AG04449 (cell line): ENCODE results near the gene UTS2B.

ENCODE experiments used
- CTCF ChIA-PET: fragments of 350-600 bp; formaldehyde crosslinking; extraction: SDS; loops from one replicate; lab custom pipeline; 2021; ENCODE audit warnings: antibody characterized with exemption; lab: Yijun Ruan, JAX
- POLR2A ChIA-PET: fragments of 400-600, 350-600 bp; formaldehyde crosslinking; extraction: SDS; loops from one replicate; lab custom pipeline; 2020; ENCODE audit warnings: antibody characterized with exemption, inconsistent platforms; lab: Yijun Ruan, JAX
- DNase-seq: peaks from one replicate; pipeline ENCODE4 v3.0.0-alpha.2; 2010; ENCODE audit warnings: low read depth, low spot score
- H3K4me3 ChIP-seq: 2 replicates; pipeline ENCODE4 v1.5.1; 2011; ENCODE audit warnings: low read depth, mild to moderate bottlenecking, control low read depth, low read length
- TF ChIP-seq, protein P1 (sequence below): IDR thresholded peaks from one replicate; pipeline ENCODE4 v1.5.1; 2011; ENCODE audit warnings: mild to moderate bottlenecking, moderate library complexity, low read length, control low read depth, inconsistent platforms; ENCODE audit not compliant: insufficient read depth; ENCODE audit errors: missing control alignments

Gene UTS2B

DNA sequence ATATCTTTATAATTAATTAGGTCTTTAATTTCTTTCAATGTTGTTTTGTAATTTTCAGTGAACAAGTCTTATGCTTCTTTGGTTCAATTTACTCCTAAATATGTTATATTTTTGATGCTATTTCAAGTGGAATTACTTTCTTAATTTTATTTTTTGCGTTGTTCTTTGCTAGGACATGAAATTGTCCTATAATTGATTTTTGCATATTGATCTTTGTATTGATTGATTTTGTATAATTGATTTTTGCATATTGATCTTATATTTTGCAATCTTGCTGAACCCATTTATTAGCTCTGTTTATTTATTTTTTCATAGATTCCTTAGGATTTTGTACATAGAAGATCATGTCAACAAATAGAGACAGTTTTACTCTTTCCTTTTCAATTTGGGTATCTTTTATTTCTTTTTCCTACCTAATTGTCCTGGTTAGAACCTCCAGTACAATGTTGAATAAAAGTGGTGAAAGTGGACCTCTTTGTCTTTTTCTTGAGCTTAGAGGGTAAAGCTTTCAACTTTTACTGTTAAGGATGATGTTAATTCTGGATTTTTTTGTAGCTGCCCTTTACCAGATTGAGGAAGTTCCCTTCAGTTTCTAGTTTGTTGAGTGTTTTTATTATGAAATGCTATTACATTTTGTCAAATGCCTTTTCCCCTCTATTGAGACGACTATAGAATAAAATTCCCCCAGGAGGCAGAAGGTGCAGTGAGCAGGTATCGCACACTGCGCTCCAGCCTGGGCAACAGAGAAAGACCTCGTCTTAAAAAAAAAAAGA, 37.9 kb downstream of the UTS2B start:
- CTCF ChIA-PET, result no interaction called here
- POLR2A ChIA-PET, result no interaction called here
- no peak overlapping the region for H3K4me3 ChIP-seq
- DNase-seq, result no peak
- TF ChIP-seq, protein P1, sequence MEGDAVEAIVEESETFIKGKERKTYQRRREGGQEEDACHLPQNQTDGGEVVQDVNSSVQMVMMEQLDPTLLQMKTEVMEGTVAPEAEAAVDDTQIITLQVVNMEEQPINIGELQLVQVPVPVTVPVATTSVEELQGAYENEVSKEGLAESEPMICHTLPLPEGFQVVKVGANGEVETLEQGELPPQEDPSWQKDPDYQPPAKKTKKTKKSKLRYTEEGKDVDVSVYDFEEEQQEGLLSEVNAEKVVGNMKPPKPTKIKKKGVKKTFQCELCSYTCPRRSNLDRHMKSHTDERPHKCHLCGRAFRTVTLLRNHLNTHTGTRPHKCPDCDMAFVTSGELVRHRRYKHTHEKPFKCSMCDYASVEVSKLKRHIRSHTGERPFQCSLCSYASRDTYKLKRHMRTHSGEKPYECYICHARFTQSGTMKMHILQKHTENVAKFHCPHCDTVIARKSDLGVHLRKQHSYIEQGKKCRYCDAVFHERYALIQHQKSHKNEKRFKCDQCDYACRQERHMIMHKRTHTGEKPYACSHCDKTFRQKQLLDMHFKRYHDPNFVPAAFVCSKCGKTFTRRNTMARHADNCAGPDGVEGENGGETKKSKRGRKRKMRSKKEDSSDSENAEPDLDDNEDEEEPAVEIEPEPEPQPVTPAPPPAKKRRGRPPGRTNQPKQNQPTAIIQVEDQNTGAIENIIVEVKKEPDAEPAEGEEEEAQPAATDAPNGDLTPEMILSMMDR, result no peak

DNA sequence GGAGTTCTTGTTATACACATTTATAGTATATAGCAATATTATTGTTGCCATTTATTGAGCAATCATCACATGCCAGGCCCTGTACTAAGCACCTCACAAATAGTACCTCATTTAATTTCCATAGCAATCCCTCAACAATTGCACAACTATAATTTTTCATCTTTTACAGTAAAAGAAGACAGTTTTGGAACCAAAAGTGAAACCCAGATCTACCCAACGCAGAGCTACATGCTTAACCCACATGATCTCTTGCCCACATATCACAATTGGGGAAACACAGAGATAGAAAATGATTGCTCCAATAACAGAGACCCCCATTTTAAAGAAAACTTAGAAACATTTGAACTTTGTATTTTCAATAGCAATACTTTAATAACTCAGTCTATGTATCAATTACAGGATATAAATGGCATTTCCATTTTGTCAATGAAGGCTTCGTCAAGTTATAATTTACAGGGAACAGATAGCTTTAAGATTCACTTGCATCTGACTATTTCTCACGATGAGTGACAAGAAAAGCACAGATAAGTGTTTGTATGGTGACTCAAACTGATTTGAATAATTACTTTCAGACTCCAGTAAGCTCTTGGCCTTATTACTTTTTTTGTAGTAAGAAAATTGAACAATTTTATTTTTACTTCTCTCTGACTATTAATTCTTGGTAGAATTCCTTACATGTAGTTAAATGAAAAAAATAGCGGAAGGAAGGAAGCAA, 39.9 kb downstream of the UTS2B start:
- ChIA-PET POLR2A (no interaction called here), CTCF (no interaction called here)
- TF ChIP-seq, protein P1, result no peak
- DNase-seq, result no peak
- no peak overlapping the region for H3K4me3 ChIP-seq

DNA sequence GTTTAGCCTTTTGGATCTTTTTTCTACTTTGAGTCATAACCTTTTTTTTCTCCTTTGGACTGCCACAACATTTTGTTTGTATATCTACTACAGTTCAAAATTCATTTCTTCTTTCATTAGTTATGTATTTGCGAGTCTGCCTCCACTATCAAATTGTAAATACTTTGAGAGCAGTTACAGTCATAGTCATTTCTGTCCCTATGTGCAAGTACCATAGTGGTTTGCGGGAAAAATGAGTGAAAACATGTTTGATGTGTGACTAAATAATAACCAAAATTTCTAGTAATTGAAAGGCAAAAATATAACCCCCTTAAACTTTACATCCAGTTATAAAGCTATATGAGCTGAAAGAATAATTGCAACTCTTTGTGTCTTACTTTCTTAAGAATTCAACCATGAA, 46.9 kb downstream of the UTS2B start:
- ChIA-PET CTCF (interaction anchor here (1.4 kb wide), 1 partner anchor 13 kb away, joined by 4 read pairs; no protein-coding TSS in a partner anchor), POLR2A (no interaction called here)
- no peak for DNase-seq
- TF ChIP-seq, protein P1, result no peak
- H3K4me3 ChIP-seq, result no peak overlapping the region

DNA sequence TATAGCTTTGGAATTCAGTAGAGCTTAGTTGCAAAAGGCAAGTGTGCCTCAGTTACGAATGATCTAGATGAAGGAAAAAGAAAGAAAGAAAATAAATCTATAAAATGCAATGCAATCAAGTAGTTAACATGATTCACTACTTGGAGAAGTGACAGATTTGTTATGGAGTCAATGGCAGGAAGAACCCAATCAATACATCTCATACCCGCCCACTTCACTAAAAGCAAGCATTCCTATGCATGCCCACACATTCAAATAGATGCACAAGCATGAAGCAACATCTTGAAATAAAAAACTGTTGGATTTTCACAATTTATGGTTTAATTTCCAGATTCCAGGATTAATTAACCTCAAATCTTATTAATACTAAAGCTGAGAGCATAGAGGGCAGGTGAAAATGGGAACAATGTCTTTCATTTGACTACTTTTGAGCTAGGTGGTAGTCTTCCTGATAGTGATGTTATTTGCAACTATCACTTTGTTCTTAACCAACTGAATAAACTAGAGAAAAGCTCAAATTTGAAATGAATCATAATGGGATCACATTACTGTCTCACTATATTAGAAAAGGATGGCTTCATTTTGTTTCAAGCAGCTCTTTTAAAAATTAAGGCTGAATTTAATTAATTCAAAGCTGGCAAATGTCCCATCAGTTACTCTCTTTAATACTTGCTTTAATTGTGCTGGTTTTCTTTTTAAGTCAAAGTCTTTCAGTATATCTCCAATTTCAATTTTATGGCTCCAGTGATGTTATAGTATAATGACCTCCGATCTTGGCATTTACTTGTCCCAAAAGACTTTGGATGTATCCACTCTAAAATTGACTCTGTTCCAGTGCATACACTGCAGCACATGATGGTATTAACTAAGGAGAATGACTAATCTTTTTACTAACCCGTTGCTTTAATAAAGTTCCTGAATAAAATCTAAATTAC, 47.8 kb downstream of the UTS2B start:
- POLR2A ChIA-PET, result no interaction called here
- CTCF ChIA-PET, result no interaction called here
- TF ChIP-seq, protein P1, result no peak
- no peak overlapping the region for H3K4me3 ChIP-seq
- no peak for DNase-seq

DNA sequence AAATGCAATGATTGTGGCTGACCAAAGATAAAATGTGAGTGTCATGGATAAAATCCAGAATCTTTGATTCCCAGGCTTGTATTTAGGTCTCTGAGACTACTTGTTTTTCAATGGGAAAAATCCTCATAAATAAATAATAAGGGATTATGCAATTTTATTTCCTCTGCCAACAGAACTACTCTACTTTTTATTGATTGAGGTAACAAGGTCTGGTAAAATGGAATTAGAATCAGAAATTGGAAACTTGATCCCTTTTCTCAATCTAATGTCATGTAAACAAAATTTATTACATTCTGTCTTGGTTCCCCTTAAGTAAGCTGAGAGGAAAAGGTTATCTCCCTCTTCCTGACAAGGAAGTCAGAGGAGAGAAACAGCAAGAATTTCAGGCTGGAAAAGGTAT, 49.4 kb downstream of the UTS2B start:
- TF ChIP-seq, protein P1, result no peak
- CTCF ChIA-PET, result no interaction called here
- H3K4me3 ChIP-seq, result no peak overlapping the region
- DNase-seq, result no peak
- POLR2A ChIA-PET, result no interaction called here
